ENCODE data around the gene EML3.
"Not testable (repeated sequence)": the region's sequence is repeated elsewhere in the genome, so short reads cannot be mapped to it uniquely, and the experiment has no call there.

EML3 gene

DNA sequence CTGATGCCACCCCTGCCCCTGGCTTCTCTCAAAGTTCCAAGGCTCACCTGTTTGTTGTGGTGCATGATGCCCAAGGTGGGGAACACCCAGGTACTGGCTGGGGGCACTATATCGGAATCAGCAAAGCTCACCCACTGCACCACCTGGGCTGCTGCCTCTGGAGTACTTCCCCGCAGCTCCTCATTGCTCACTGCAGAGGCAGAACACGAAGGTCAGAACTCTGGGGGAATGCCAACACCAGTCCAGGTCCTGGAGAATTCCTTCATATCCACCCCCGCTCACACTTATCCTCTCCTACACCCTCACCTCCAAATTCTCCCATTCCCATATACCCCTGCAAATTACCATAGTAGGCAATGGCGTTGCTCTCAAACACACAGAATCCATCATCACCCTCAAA is 41.1 kb downstream of the EML3 start:
- H3K4me1 Mint-ChIP-seq = peaks cover 60% of the 10 kb centered on the region

DNA sequence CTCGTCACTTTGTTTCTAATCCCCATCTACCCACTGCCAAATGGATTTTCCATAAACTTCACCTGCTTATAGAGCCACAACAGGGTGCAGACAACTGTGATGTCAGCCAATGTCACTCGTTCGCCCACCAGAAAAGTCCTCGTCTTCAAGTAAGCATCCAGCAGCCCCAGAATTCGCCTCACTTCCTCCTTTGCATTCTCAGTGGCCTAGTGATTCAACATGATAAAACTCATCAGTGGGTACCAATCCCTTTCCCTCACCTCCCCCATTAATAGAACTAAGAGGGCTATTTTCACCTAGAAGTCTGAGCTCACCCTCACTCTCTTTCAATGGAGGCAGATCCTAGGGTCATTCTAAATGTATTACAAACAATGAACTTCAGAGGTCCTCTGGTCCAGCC is 41.7 kb downstream of the EML3 start:
- not testable (repeated sequence) for H3K9me3 Mint-ChIP-seq
- peak overlapping the region; percentile 91 for H3K27ac Mint-ChIP-seq (ENCODE audit: low read depth)
- peaks cover 63% of the 10 kb centered on the region for H3K36me3 Mint-ChIP-seq (ENCODE audit: insufficient read depth)

More for the DNA sequence above, 41.1 kb downstream of the EML3 start:
- H3K27ac Mint-ChIP-seq (ENCODE audit: low read depth) = peak overlapping the region; percentile 91
- not testable (repeated sequence) for ATAC-seq (replicated peaks; ENCODE audit: extremely low read depth, poor library complexity, severe bottlenecking); DNase-seq (ENCODE audit: low spot score in 2 of 2); H3K9me3 Mint-ChIP-seq; H3K27me3 Mint-ChIP-seq
- H3K36me3 Mint-ChIP-seq (ENCODE audit: insufficient read depth) = peaks cover 62% of the 10 kb centered on the region
- H3K4me3 Mint-ChIP-seq = peak overlapping the region; percentile 1

GRCh38 chr11:62569611-62570010 is 43.0 kb downstream of the EML3 start:
- no peak for ATAC-seq (replicated peaks; ENCODE audit: extremely low read depth, poor library complexity, severe bottlenecking)
- DNase-seq (ENCODE audit: low spot score in 2 of 2) = no peak
- H3K27ac Mint-ChIP-seq (ENCODE audit: low read depth) = no peak overlapping the region
- H3K27me3 Mint-ChIP-seq = no peaks in the 10 kb centered on the region
- no peak overlapping the region for H3K4me3 Mint-ChIP-seq
- no peaks in the 10 kb centered on the region for H3K9me3 Mint-ChIP-seq
- H3K36me3 Mint-ChIP-seq (ENCODE audit: insufficient read depth) = peaks cover 67% of the 10 kb centered on the region
- peaks cover 56% of the 10 kb centered on the region for H3K4me1 Mint-ChIP-seq

More for the DNA sequence above, 41.7 kb downstream of the EML3 start:
- ATAC-seq (replicated peaks; ENCODE audit: extremely low read depth, poor library complexity, severe bottlenecking); DNase-seq (ENCODE audit: low spot score in 2 of 2); H3K27me3 Mint-ChIP-seq; H3K4me3 Mint-ChIP-seq: not testable (repeated sequence)
- peaks cover 65% of the 10 kb centered on the region for H3K4me1 Mint-ChIP-seq

GRCh38 chr11:62567018-62567633 is 45.4 kb downstream of the EML3 start:
- no peak for DNase-seq (ENCODE audit: low spot score in 2 of 2)
- Mint-ChIP-seq H3K9me3 (no peaks in the 10 kb centered on the region), H3K4me3 (peak overlapping the region; percentile 25)

DNA sequence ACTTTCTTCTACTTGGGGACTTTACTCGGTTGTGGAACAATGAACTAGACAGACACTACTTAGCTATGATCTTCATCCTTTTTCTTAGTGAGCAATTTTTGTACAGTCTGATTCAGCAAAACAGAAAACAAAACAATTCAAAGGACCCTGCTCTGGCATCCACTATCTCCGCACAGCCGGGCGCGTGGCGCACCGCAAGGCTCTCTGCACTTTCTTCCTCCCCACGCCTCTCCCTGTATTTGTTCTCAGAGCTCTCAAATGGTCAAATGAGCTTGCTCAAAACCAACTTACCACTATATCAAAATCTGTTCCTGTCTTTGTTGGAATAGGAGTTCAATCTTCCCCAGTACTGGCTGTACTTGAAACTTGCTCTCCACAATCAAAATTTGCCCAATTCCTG is 46.3 kb downstream of the EML3 start:
- Mint-ChIP-seq H3K36me3 (ENCODE audit: insufficient read depth) (peaks cover 61% of the 10 kb centered on the region), H3K27me3 (no peaks in the 10 kb centered on the region), H3K4me3 (no peak overlapping the region), H3K27ac (ENCODE audit: low read depth) (no peak overlapping the region), H3K9me3 (no peaks in the 10 kb centered on the region), H3K4me1 (peaks cover 34% of the 10 kb centered on the region)
- ATAC-seq (replicated peaks; ENCODE audit: extremely low read depth, poor library complexity, severe bottlenecking) (no peak), DNase-seq (ENCODE audit: low spot score in 2 of 2) (no peak)

More at GRCh38 chr11:62567018-62567633, 45.4 kb downstream of the EML3 start:
- Mint-ChIP-seq H3K36me3 (ENCODE audit: insufficient read depth) (peaks cover 63% of the 10 kb centered on the region), H3K27me3 (no peaks in the 10 kb centered on the region), H3K27ac (ENCODE audit: low read depth) (peak overlapping the region; percentile 83), H3K4me1 (peaks cover 34% of the 10 kb centered on the region)
- no peak for ATAC-seq (replicated peaks; ENCODE audit: extremely low read depth, poor library complexity, severe bottlenecking)

GRCh38 chr11:62565100-62565802 is 47.3 kb downstream of the EML3 start:
- Mint-ChIP-seq H3K27ac (ENCODE audit: low read depth) (no peak overlapping the region), H3K4me3 (no peak overlapping the region), H3K36me3 (ENCODE audit: insufficient read depth) (peaks cover 60% of the 10 kb centered on the region), H3K9me3 (no peaks in the 10 kb centered on the region), H3K27me3 (no peaks in the 10 kb centered on the region), H3K4me1 (peaks cover 36% of the 10 kb centered on the region)
- DNase-seq (ENCODE audit: low spot score in 2 of 2) = no peak
- no peak for ATAC-seq (replicated peaks; ENCODE audit: extremely low read depth, poor library complexity, severe bottlenecking)

DNA sequence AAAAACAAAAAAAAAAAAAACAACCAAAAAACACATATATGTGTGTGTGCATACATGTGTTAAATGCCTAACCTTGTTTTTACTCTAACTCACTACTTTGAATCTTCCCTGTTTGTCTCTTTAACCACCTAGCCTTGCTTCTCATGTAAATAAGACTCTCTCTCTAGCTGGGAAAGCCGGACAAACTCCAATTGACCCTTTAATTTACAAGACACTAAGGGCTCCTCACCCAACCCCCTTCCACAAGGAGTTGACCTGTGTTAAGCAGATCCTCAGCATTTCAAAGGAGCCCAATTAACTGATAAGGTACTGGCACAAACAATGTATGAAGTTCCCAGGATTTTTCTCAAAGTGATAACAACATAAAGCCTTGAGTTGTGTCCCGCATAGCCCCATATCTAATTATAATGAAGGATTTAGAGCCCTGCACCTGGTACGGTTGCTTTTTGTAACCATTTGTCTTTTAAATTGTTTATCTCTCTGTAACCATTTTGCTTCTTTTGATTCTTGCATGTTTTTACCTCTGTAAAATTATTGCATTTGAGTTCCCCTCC is 50.8 kb downstream of the EML3 start:
- Mint-ChIP-seq H3K36me3 (ENCODE audit: insufficient read depth) (peaks cover 58% of the 10 kb centered on the region), H3K4me1 (peaks cover 55% of the 10 kb centered on the region)
- H3K27me3 Mint-ChIP-seq; DNase-seq (ENCODE audit: low spot score in 2 of 2); ATAC-seq (replicated peaks; ENCODE audit: extremely low read depth, poor library complexity, severe bottlenecking); H3K4me3 Mint-ChIP-seq; H3K9me3 Mint-ChIP-seq; H3K27ac Mint-ChIP-seq (ENCODE audit: low read depth): not testable (repeated sequence)

DNA sequence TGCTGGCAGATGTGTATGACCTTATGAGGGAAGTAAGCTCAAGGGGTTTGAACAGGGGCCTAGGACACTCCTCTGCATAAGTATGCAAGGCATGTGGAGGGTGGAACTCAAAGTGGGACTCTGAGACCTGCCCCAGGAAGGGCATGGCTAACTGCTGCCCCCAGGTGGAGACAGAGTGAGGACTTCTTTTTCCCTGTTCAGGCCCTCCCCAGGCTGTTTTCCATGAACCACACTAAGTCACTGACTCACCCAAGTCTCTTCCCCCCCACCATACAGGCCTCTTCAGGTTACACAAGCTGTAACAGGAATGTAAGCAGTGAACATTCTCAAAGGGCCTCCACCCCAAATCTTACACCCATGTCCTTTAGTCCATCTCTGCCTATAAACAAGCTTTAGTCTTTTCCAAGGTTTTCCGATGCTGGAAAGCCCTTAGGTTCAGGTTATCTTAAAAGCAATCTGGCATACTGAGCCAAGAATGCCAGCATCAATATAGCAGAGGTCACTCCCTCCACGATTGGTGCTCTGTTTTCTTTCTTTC is 51.9 kb downstream of the EML3 start:
- no peak overlapping the region for H3K4me3 Mint-ChIP-seq
- peaks cover 55% of the 10 kb centered on the region for H3K36me3 Mint-ChIP-seq (ENCODE audit: insufficient read depth)
- ATAC-seq (replicated peaks; ENCODE audit: extremely low read depth, poor library complexity, severe bottlenecking) = no peak
- peaks cover 58% of the 10 kb centered on the region for H3K4me1 Mint-ChIP-seq
- H3K27ac Mint-ChIP-seq (ENCODE audit: low read depth) = no peak overlapping the region
- peak in 1 of 2 donors; percentile 69 for DNase-seq (ENCODE audit: low spot score in 2 of 2)
- no peaks in the 10 kb centered on the region for H3K9me3 Mint-ChIP-seq
- no peaks in the 10 kb centered on the region for H3K27me3 Mint-ChIP-seq

GRCh38 chr11:62559626-62560025 is 52.9 kb downstream of the EML3 start:
- H3K27ac Mint-ChIP-seq (ENCODE audit: low read depth) = peak overlapping the region; percentile 97
- peaks cover 60% of the 10 kb centered on the region for H3K36me3 Mint-ChIP-seq (ENCODE audit: insufficient read depth)
- peaks cover 68% of the 10 kb centered on the region for H3K4me1 Mint-ChIP-seq
- ATAC-seq (replicated peaks; ENCODE audit: extremely low read depth, poor library complexity, severe bottlenecking); H3K27me3 Mint-ChIP-seq; DNase-seq (ENCODE audit: low spot score in 2 of 2); H3K9me3 Mint-ChIP-seq: not testable (repeated sequence)
- peak overlapping the region; percentile 78 for H3K4me3 Mint-ChIP-seq

DNA sequence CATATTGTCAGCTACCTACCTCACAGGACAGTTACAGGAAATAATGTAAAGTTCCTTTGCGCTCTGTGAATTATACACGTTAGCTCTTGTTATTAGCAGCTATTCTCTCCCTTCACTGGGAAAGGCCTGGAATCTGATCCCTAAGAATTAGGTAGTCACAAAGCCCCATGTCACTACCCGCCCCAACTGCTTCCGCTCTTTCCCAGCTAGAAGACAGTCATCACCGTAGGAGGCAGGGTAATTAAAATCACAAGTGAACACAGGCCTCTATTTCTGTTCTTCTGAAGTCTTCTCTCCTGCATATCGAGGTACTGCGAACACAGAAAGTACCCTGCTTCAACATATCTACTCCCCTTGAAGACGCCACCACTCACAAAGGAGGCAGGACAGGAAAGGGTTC is 53.4 kb downstream of the EML3 start:
- H3K36me3 Mint-ChIP-seq (ENCODE audit: insufficient read depth) = peaks cover 60% of the 10 kb centered on the region
- peak overlapping the region; percentile 97 for H3K27ac Mint-ChIP-seq (ENCODE audit: low read depth)
- H3K4me3 Mint-ChIP-seq = peak overlapping the region; percentile 78
- DNase-seq (ENCODE audit: low spot score in 2 of 2) = no peak
- H3K9me3 Mint-ChIP-seq = no peaks in the 10 kb centered on the region
- peaks cover 72% of the 10 kb centered on the region for H3K4me1 Mint-ChIP-seq
- no peaks in the 10 kb centered on the region for H3K27me3 Mint-ChIP-seq
- ATAC-seq (replicated peaks; ENCODE audit: extremely low read depth, poor library complexity, severe bottlenecking) = no peak

- Mint-ChIP-seq H3K9me3 (no peaks in the 10 kb centered on the region), H3K4me3 (peak overlapping the region; percentile 78), H3K27ac (ENCODE audit: low read depth) (peak overlapping the region; percentile 97), H3K27me3 (no peaks in the 10 kb centered on the region), H3K36me3 (ENCODE audit: insufficient read depth) (peaks cover 54% of the 10 kb centered on the region), H3K4me1 (peaks cover 78% of the 10 kb centered on the region)
- no peak for ATAC-seq (replicated peaks; ENCODE audit: extremely low read depth, poor library complexity, severe bottlenecking)
- DNase-seq (ENCODE audit: low spot score in 2 of 2) = no peak
Observed at GRCh38 chr11:62558669-62559068, 53.9 kb downstream of the EML3 start.

DNA sequence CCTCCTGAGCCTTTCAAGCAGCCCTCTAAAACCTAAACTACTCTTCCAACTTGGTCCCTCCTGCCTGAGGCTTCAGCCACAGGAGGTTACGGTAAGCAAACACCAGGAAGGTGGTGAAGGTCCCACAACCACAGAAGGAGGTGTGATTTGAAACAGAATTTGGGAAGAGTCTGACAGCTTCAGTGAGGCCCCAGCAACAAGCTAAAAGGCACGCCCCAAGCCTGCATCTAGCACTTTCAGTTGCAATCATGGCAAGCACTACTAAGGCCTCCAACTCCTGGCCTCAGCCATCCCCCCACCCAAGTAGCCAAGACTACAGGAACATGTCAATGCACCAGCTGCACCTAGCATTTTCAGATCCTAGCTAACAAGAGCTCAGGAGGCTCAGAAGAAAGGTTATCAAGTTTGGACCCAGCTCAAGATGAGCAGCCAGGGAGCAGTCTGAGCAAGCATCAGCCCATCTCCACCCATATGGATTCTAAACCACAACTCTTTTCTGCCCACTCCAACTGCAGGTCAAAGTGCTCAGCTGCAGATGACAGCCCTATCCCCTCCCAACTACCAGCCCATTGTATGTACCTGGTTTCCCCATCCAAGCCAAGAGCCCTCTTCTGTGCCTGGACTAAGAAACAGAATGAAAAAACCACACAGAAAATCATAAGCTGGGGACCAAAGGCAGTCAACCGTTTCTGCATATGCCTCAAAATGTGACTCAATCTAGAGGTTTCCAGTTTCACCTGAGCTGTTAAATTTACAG is 55.5 kb downstream of the EML3 start:
- Mint-ChIP-seq H3K27ac (ENCODE audit: low read depth) (peak overlapping the region; percentile 97), H3K36me3 (ENCODE audit: insufficient read depth) (peaks cover 51% of the 10 kb centered on the region), H3K9me3 (no peaks in the 10 kb centered on the region), H3K4me1 (peaks cover 91% of the 10 kb centered on the region), H3K4me3 (peak overlapping the region; percentile 78), H3K27me3 (no peaks in the 10 kb centered on the region)
- DNase-seq (ENCODE audit: low spot score in 2 of 2) (peak in 1 of 2 donors; percentile 73), ATAC-seq (replicated peaks; ENCODE audit: extremely low read depth, poor library complexity, severe bottlenecking) (peak; percentile 9)
